Effector memory CD8-positive, alpha-beta T cell (primary cell): ENCODE results near the gene CACYBP.

Source experiments
- ATAC-seq: fragments of 150-1000 bp; cut with Tn5 transposase; replicated peaks from 2 replicates; pipeline ENCODE4 v1.10.0; 2021; ENCODE audit warnings: mild to moderate bottlenecking, moderate library complexity
- DNase-seq, 3 experiments: peaks; one replicate each; pipeline ENCODE4 v3.0.0; 2021
- H3K27ac Mint-ChIP-seq, 2 donors: one replicate each; pipeline ENCODE4 v1.8.0; 2022; ENCODE audit warnings: mild to moderate bottlenecking in 2 of 2, mixed read lengths in 2 of 2, moderate library complexity in 2 of 2
- H3K27me3 Mint-ChIP-seq, 2 donors: one replicate each; pipeline ENCODE4 v1.8.0; 2022; ENCODE audit warnings: mixed read lengths in 2 of 2
- H3K36me3 Mint-ChIP-seq: one replicate; pipeline ENCODE4 v1.8.0; 2022; ENCODE audit warnings: mild to moderate bottlenecking, moderate library complexity, mixed read lengths; ENCODE audit not compliant: insufficient read depth
- H3K4me1 Mint-ChIP-seq, 2 donors: one replicate each; pipeline ENCODE4 v1.8.0; 2022; ENCODE audit warnings: low read depth in 2 of 2, mixed read lengths in 2 of 2
- H3K4me3 Mint-ChIP-seq, 2 donors: one replicate each; pipeline ENCODE4 v1.8.0; 2022; ENCODE audit warnings: mild to moderate bottlenecking in 2 of 2, mixed read lengths in 2 of 2, moderate library complexity in 2 of 2
- H3K9me3 Mint-ChIP-seq, 2 donors: one replicate each; pipeline ENCODE4 v1.8.0; 2022; ENCODE audit warnings: mixed read lengths in 2 of 2
- total RNA-seq, 9 experiments: gene quantifications; one replicate each; lab custom pipeline; 2026; lab: John Stamatoyannopoulos, UW

The CACYBP gene, protein sequence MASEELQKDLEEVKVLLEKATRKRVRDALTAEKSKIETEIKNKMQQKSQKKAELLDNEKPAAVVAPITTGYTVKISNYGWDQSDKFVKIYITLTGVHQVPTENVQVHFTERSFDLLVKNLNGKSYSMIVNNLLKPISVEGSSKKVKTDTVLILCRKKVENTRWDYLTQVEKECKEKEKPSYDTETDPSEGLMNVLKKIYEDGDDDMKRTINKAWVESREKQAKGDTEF
- 55.8 to 285 (median 125) reads per million in 9 experiments for total RNA-seq

GRCh38 chr1:174999936-175000696, at the start of gene CACYBP:
TSS of gene CACYBP (plus strand) at chr1:174999947. CDS start at chr1:175000181, 234 bp downstream.
- peaks cover 22 to 43% of the 10 kb centered on the region in 2 donors for H3K4me1 Mint-ChIP-seq

GRCh38 chr1:174953285-174954072, 46.3 kb upstream of the CACYBP start:
- Mint-ChIP-seq H3K9me3 (no peaks in the 10 kb centered on the region), H3K27ac (peak overlapping the region; percentile 57 to 86), H3K4me1 (peaks cover 8 to 34% of the 10 kb centered on the region in 2 donors), H3K36me3 (peaks cover 14% of the 10 kb centered on the region), H3K27me3 (no peaks in the 10 kb centered on the region), H3K4me3 (no peak overlapping the region)
- DNase-seq: no peak
- no peak for ATAC-seq

More at GRCh38 chr1:174999936-175000696, at the start of gene CACYBP:
- Mint-ChIP-seq H3K4me3 (no peak within 1 kb of the TSS), H3K27ac (no peak within 1 kb of the TSS), H3K27me3 (no peaks in the 10 kb centered on the region), H3K36me3 (peaks cover 13% of the 10 kb centered on the region), H3K9me3 (no peaks in the 10 kb centered on the region)
- ATAC-seq (peak; percentile 3), DNase-seq (peak in 1 of 3 experiments; percentile 33)

- H3K27ac Mint-ChIP-seq: peak overlapping the region; percentile 57 to 86
- peaks cover 8 to 33% of the 10 kb centered on the region in 2 donors for H3K4me1 Mint-ChIP-seq
- H3K27me3 Mint-ChIP-seq: no peaks in the 10 kb centered on the region
- H3K9me3 Mint-ChIP-seq: no peaks in the 10 kb centered on the region
- no peak overlapping the region for H3K4me3 Mint-ChIP-seq
- H3K36me3 Mint-ChIP-seq: peaks cover 14% of the 10 kb centered on the region
- DNase-seq (no peak), ATAC-seq (no peak)
Measured at GRCh38 chr1:174954073-174954460, 45.7 kb upstream of the CACYBP start.

DNA sequence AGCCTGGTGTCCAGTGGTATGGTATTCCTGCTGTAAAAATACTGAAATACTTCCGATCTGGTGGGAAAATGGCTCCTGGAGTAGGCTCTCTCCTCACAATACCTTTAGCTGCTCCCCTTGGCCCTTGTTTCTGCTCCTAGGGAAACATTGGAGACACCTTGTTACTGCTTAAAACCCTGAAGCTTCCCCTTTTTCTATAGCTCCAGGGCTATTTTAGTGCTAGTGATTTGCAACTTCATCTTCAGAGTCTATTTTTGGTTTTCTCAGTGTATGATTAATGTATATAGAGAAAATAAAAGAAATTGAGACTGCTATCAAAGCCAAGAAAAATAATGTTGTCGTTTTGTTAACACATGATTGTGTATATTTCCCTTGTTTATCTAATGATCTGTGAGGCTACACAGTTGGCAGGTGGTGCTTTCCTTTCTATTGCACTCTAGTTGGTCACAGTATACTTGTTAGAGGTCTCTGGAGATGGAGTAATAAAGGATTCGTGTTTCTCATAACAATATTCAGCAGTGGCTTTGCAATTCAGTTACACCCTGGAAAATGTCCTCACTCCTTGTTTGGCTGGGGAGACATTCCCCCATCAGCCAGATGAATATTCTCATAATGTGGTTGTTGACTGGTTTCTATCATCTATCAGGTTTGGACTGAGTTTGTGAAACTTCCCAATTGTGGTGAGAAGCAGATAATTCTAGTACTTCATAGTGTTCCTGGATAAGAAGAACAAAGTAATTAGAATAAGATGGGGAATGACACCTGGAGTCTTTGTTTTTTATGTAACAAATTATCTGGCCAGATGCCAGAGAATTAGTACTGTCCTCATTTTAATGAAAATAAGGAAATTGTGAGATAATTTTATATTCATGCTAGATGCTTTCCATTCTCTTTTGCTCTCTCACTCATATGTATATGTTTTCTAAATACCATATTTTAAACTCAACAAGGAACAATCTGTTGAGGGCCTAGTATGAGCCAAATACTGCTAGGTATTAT, 44.8 kb upstream of the CACYBP start:
- DNase-seq: no peak
- Mint-ChIP-seq H3K9me3 (no peaks in the 10 kb centered on the region), H3K36me3 (peaks cover 14% of the 10 kb centered on the region), H3K27ac (peak overlapping the region; percentile 57 to 86), H3K27me3 (no peaks in the 10 kb centered on the region), H3K4me3 (no peak overlapping the region), H3K4me1 (peaks cover 8 to 30% of the 10 kb centered on the region in 2 donors)
- ATAC-seq: peak; percentile 17

GRCh38 chr1:174956086-174956485, 43.7 kb upstream of the CACYBP start:
- Mint-ChIP-seq H3K9me3 (no peaks in the 10 kb centered on the region), H3K27me3 (no peaks in the 10 kb centered on the region), H3K4me3 (no peak overlapping the region), H3K4me1 (peaks cover 8 to 30% of the 10 kb centered on the region in 2 donors), H3K36me3 (peaks cover 11% of the 10 kb centered on the region), H3K27ac (no peak overlapping the region)
- no peak for DNase-seq
- no peak for ATAC-seq

GRCh38 chr1:174956976-174957375, 42.8 kb upstream of the CACYBP start:
- Mint-ChIP-seq H3K27ac (peak overlapping the region; percentile 69 to 78), H3K27me3 (no peaks in the 10 kb centered on the region)

GRCh38 chr1:174957829-174958228, 41.9 kb upstream of the CACYBP start:
- Mint-ChIP-seq H3K9me3 (no peaks in the 10 kb centered on the region), H3K4me1 (peaks cover 8 to 30% of the 10 kb centered on the region in 2 donors), H3K4me3 (no peak overlapping the region), H3K36me3 (peaks cover 10% of the 10 kb centered on the region), H3K27ac (peak overlapping the region; percentile 69 to 78), H3K27me3 (no peaks in the 10 kb centered on the region)
- ATAC-seq: no peak
- DNase-seq: no peak

More at GRCh38 chr1:174956976-174957375, 42.8 kb upstream of the CACYBP start:
- Mint-ChIP-seq H3K36me3 (peaks cover 10% of the 10 kb centered on the region), H3K9me3 (no peaks in the 10 kb centered on the region), H3K4me3 (no peak overlapping the region), H3K4me1 (peaks cover 8 to 30% of the 10 kb centered on the region in 2 donors)
- no peak for DNase-seq
- no peak for ATAC-seq

DNA sequence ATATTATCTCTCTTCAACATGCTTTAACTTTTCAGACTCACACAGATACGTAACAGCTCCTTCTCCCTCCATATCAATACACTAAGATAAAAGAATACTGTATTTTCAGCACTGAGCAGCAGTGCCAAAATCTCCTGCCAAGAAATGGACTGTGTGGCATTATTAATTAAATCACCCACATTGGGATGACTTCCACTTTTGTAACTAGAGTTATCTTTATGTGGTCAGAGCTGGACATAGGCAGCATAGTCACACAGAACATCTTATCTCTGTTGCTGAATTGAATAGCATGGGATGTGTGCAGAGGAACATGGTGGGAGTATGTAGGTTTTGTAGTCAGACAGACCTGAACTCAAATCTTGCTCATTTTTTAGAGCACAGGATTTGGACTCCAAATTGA, 41.4 kb upstream of the CACYBP start:
- no peaks in the 10 kb centered on the region for H3K9me3 Mint-ChIP-seq
- H3K36me3 Mint-ChIP-seq: peaks cover 10% of the 10 kb centered on the region
- peak overlapping the region; percentile 47 to 78 for H3K27ac Mint-ChIP-seq
- DNase-seq: no peak
- H3K27me3 Mint-ChIP-seq: no peaks in the 10 kb centered on the region
- ATAC-seq: no peak
- no peak overlapping the region for H3K4me3 Mint-ChIP-seq
- H3K4me1 Mint-ChIP-seq: peaks cover 9 to 30% of the 10 kb centered on the region in 2 donors

- H3K27me3 Mint-ChIP-seq: no peaks in the 10 kb centered on the region
- peaks cover 20% of the 10 kb centered on the region for H3K36me3 Mint-ChIP-seq
- H3K27ac Mint-ChIP-seq: peak overlapping the region in 1 of 2 donors; percentile 5
- no peak overlapping the region for H3K4me3 Mint-ChIP-seq
- DNase-seq (no peak), ATAC-seq (no peak)
- no peaks in the 10 kb centered on the region for H3K9me3 Mint-ChIP-seq
- H3K4me1 Mint-ChIP-seq: peaks cover 21 to 35% of the 10 kb centered on the region in 2 donors
Measured at GRCh38 chr1:174960362-174960761, 39.4 kb upstream of the CACYBP start.

DNA sequence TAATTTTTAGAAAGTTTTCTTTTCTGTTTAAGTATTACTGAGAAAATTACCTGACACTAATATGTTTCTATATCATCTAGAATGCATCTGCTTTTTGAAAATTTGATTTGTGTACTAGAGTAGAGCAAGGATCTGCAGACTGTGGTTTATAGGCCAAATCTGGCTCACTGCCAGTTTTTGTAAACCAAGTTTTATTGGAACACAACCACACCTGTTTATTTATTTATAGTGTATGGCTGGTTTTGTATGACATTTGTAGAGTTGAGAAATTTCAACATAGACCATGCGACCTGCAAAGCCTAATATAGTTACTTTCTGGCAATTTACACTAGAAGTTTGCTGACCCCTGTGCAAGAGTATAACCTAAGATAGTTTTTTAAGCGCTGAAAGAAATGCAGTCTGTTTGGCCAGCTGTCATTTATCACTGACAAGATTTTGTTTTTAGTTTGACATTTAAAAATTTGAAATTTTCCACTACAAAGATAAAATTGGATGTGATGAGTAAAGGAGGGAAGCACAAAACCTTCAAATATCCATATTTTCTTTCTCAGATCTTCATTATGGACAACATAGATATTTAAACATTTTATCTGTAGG, 36.1 kb upstream of the CACYBP start:
- Mint-ChIP-seq H3K9me3 (no peaks in the 10 kb centered on the region), H3K4me3 (peak overlapping the region; percentile 63 to 68), H3K27me3 (no peaks in the 10 kb centered on the region), H3K4me1 (peaks cover 34 to 45% of the 10 kb centered on the region in 2 donors), H3K36me3 (peaks cover 30% of the 10 kb centered on the region), H3K27ac (peak overlapping the region; percentile 91 to 94)
- ATAC-seq (no peak), DNase-seq (no peak)

GRCh38 chr1:174964261-174964971, 35.3 kb upstream of the CACYBP start:
- Mint-ChIP-seq H3K27me3 (no peaks in the 10 kb centered on the region), H3K27ac (peak overlapping the region; percentile 91 to 94), H3K9me3 (no peaks in the 10 kb centered on the region), H3K4me3 (peak overlapping the region; percentile 63 to 68), H3K36me3 (peaks cover 33% of the 10 kb centered on the region), H3K4me1 (peaks cover 41 to 53% of the 10 kb centered on the region in 2 donors)
- peak; percentile 60 for ATAC-seq
- peak in 1 of 3 experiments; percentile 26 for DNase-seq
